Measurements from ENCODE around the gene GRPEL2. TPM values are rescaled to one million over a fixed set of nuclear protein-coding genes. Genes with fewer than 3 reads are reported as not detected.

GRPEL2 gene
- total and polyA plus RNA-seq, 2 of the 8 experiments (the other 6 are each of a cell fraction or from before 2014, with no cell fraction given): 11.2 to 52.2 TPM

DNA sequence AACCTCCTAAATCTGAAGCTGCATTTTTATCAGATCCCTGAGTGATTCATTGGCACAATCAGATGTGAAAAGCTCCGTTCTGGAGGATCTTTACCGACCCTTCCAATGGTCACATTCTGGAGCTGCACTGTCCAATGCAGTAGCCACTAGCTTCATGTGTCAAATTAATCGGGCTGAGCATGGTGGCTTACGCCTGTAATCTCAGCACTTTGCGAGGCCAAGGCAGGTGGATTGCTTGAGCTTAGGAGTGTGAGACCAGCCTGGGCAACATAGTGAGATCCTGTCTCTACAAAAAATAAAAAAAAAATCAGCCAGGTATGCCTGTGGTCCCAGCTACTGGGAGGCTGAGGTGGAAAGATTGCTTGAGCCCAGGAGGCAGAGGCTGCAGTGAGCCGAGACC is 30.1 kb downstream of the GRPEL2 start:
- Histone ChIP-seq H3K23me2 (ENCODE audit: low read depth, low read length) (no peaks in the 10 kb centered on the region), H3K27ac (ENCODE audit: low read depth, low read length) (no peak overlapping the region), H3K4me3 (ENCODE audit: extremely low read depth in 1 of 4, insufficient read depth in 2 of 4, low read depth in 3 of 4, low read length in 4 of 4) (no peak overlapping the region), H3K23ac (ENCODE audit: insufficient read length) (no peak overlapping the region), H2BK12ac (ENCODE audit: low read depth, low read length) (no peak overlapping the region), H2AFZ (ENCODE audit: low read length) (no peak overlapping the region), H2BK120ac (replicated peaks; ENCODE audit: low read depth, low read length) (no peak overlapping the region), H4K8ac (ENCODE audit: extremely low read depth, insufficient read depth, low read length) (no peak overlapping the region), H2BK5ac (ENCODE audit: low read depth, low read length) (no peak overlapping the region), H3K4ac (replicated peaks; ENCODE audit: insufficient read length, low read depth, low read length) (no peak overlapping the region), H3K79me1 (ENCODE audit: low read depth, low read length) (no peaks in the 10 kb centered on the region), H3K9ac (replicated peaks in 1 of 4; ENCODE audit: extremely low read depth in 1 of 4, low read depth in 3 of 4, low read length in 3 of 4) (no peak overlapping the region), H2BK20ac (ENCODE audit: low read length) (no peak overlapping the region), H3K27me3 (replicated peaks in 1 of 4; ENCODE audit: control insufficient read depth in 3 of 4, extremely low read depth in 1 of 4, insufficient read depth in 3 of 4, low read length in 3 of 4) (no peaks in the 10 kb centered on the region), H2AK5ac (ENCODE audit: low read depth, low read length) (no peak overlapping the region), H3K4me1 (replicated peaks in 1 of 4; ENCODE audit: control insufficient read depth in 3 of 4, insufficient read depth in 4 of 4, low read length in 3 of 4) (no peaks in the 10 kb centered on the region; a peak in 4 of 7 replicates), H3K36me3 (ENCODE audit: control insufficient read depth in 2 of 4, insufficient read depth in 4 of 4, low read length in 3 of 4) (no peaks in the 10 kb centered on the region), H4K5ac (ENCODE audit: insufficient read length, low read depth, low read length) (no peak overlapping the region), H4K20me1 (replicated peaks in 1 of 2; ENCODE audit: control insufficient read depth in 1 of 2, insufficient read depth in 2 of 2, low read length in 2 of 2) (no peaks in the 10 kb centered on the region), H3K14ac (ENCODE audit: insufficient read length) (no peak overlapping the region), H2BK15ac (ENCODE audit: low read length) (no peak overlapping the region), H3K18ac (ENCODE audit: extremely low read depth, low read length) (no peak overlapping the region), H4K91ac (replicated peaks; ENCODE audit: insufficient read length, low read length) (no peak overlapping the region), H3K56ac (replicated peaks; ENCODE audit: insufficient read length, low read depth, low read length) (no peak overlapping the region), H3K79me2 (ENCODE audit: control insufficient read depth in 1 of 2, insufficient read depth in 2 of 2, low read length in 2 of 2) (no peaks in the 10 kb centered on the region), H3K4me2 (ENCODE audit: insufficient read depth in 1 of 2, low read depth in 2 of 2, low read length in 2 of 2) (no peak overlapping the region), H3K9me3 (ENCODE audit: insufficient read depth in 2 of 2, low read depth in 1 of 2, low read length in 1 of 2) (no peaks in the 10 kb centered on the region)
- ChIA-PET CTCF (ENCODE audit: partially characterized antibody) (interaction anchor here (0.6 to 46.1 kb wide), 11 partner anchors 8 to 76 kb away, joined by 3 to 1310 read pairs (median 4); partner anchors contain the start of genes GRPEL2 and IL17B), POLR2A (ENCODE audit: partially characterized antibody) (interaction anchor here (0.6 to 1.0 kb wide), 3 partner anchors 8 to 1245 kb away, joined by 3 to 4 read pairs (median 3); partner anchors contain the start of gene PCYOX1L)
- 91% methylated on average over 5 of the region's 6 CpGs; no CpG with 5 or more reads in 1 of the 2 experiments for WGBS, 2 experiments (ENCODE audit: extremely low coverage in 1 of 2, insufficient coverage in 1 of 2, insufficient read length in 1 of 2, insufficient replicate concordance in 2 of 2, low coverage in 1 of 2, low lambda C conversion rate in 2 of 2, missing lambda C conversion rate in 1 of 2)
- TF ChIP-seq JUN (IDR thresholded peaks at IDR 0.05; ENCODE audit: low read depth, low read length): no peak
- TF ChIP-seq SP1 (IDR thresholded peaks at IDR 0.05; ENCODE audit: low read depth, low read length): no peak
- TF ChIP-seq USF2 (IDR thresholded peaks at IDR 0.05; ENCODE audit: low read length): no peak
- no peak for DNase-seq (ENCODE audit: low read depth in 1 of 2, low spot score in 2 of 2)
- no peak for FAIRE-seq

All from H1 (cell line).